Measurements from ENCODE around the gene PDP2. TPM values are rescaled to one million over a fixed set of nuclear protein-coding genes. Genes with fewer than 3 reads are reported as not detected.
A peak's percentile ranks its signal among the peaks of the same experiment; 100 is the strongest.

Gene PDP2
- total RNA-seq, 2 donors from 2014 or later, result 4.8 to 6.2 TPM

DNA sequence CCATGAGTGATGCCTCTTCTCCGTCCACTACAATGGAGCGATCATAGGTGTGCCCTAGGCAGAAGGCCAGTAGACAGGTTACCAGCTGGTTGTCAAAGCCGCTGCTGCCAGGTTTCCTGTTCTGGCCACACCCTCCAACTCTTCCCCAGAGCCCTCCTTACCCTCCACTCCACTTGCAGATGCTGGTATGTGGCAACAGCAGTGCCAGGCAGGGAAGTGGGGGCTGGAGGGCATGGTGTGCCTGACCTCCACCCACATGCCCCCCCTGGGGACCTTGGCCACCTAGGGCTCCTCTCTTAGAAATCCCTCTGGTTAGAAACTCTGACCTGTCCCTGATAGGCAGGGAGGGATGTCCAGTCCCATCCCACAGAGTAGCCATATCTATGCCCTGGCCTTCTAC, 43.6 kb downstream of the PDP2 start:
- H3K27ac ChIP-seq, result peak overlapping the region; percentile 95
- peak overlapping the region; percentile 84 for H3K4me3 ChIP-seq
- H3K9me3 ChIP-seq, result no peaks in the 10 kb centered on the region
- no peaks in the 10 kb centered on the region for H3K27me3 ChIP-seq (replicated peaks; ENCODE audit: insufficient read depth)
- no peak for DNase-seq (ENCODE audit: low spot score)
- H3K4me1 ChIP-seq (ENCODE audit: control insufficient read depth in 1 of 2, low read depth in 2 of 2), result peaks cover 27 to 65% of the 10 kb centered on the region in 2 donors
- TF ChIP-seq CTCF (IDR thresholded peaks at IDR 0.05), result no peak
- peaks cover 7% of the 10 kb centered on the region for H3K36me3 ChIP-seq
- ATAC-seq (ENCODE audit: insufficient number of reproducible peaks, low FRiP score, low read depth), result no peak

DNA sequence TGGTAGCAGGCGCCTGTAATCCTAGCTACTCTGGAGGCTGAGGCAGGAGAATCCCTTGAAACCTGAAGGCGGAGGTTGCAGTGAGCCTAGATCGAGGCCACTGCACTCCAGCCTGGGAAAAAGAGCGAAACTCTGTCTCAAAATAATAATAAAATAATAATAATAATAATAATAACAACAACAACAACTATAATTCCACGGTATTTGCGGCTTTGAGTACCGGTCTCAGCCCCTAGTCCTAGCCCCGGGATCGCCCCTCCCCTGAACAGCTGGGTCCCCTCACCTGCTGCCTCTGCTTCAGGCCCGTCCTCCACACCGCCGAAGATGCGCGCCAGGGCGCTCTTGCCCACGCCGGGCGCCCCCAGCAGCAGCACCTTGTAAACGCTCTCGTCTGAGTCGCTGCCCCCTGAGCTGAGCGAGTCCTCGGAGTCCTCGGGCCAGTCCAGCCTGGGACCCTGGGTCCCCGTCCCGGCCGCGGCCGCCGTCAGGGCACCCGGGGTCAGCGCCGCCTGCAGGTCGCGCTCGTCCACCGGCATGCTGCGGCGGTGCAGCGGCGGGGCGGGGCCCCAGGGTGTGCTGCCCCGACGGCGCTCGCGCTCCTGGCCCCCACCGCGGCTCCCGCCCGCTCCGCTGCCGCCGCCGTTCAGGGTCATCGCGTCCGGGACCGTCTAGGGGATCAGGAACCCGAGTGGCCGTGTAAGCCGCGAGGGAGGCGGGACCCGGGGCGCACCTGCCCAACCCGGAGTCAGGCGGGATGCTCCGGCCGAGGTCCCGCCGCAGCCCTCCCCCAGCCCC, 44.4 kb downstream of the PDP2 start:
- H3K27me3 ChIP-seq (replicated peaks; ENCODE audit: insufficient read depth), result no peaks in the 10 kb centered on the region
- ATAC-seq (ENCODE audit: insufficient number of reproducible peaks, low FRiP score, low read depth) (no peak), DNase-seq (ENCODE audit: low spot score) (no peak)
- no peaks in the 10 kb centered on the region for H3K9me3 ChIP-seq
- H3K4me1 ChIP-seq (ENCODE audit: control insufficient read depth in 1 of 2, low read depth in 2 of 2), result peaks cover 27 to 67% of the 10 kb centered on the region in 2 donors
- TF ChIP-seq CTCF (IDR thresholded peaks at IDR 0.05), result peak; percentile 43
- H3K36me3 ChIP-seq, result peaks cover 7% of the 10 kb centered on the region
- peak overlapping the region; percentile 95 for H3K27ac ChIP-seq
- H3K4me3 ChIP-seq, result peak overlapping the region; percentile 84

DNA sequence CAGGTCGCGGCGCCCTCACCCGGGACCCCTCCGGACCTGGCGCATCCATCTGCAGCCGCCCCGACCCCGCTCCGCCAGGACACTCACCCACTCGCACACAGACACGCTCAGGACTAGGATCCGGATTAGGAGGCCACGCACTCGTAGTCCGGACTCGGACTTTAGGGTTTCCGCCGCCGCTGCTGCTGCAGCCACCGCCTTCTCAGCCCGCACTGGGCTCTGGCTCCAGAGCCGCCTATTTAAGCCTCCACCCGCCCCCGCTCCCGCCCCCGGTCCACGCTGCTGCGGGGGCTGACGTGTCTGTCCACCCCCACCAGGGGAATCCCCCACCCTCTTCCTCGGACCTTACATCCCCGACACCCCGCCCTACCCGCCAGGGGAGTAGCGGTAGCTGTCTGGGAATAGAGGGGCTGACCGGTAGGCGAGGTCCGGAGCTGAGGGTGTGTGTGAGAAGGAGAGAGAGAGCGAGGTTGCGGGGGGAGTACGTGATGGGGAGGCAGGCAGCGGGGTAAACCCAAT, 45.1 kb downstream of the PDP2 start, which contains the start of gene RRAD:
RRAD (minus strand) TSS at position 214 of the 519 bp plus-strand sequence. CDS start 356 bp downstream, outside the sequence.
- no peaks in the 10 kb centered on the region for H3K27me3 ChIP-seq (replicated peaks; ENCODE audit: insufficient read depth)
- no peaks in the 10 kb centered on the region for H3K9me3 ChIP-seq
- peaks cover 27 to 67% of the 10 kb centered on the region in 2 donors for H3K4me1 ChIP-seq (ENCODE audit: control insufficient read depth in 1 of 2, low read depth in 2 of 2)
- H3K36me3 ChIP-seq, result peaks cover 7% of the 10 kb centered on the region
- peak; percentile 29 for TF ChIP-seq CTCF (IDR thresholded peaks at IDR 0.05)
- peak within 1 kb of the TSS; percentile 84 for H3K4me3 ChIP-seq
- H3K27ac ChIP-seq, result peak within 1 kb of the TSS; percentile 95
- peak; percentile 34 for ATAC-seq (ENCODE audit: insufficient number of reproducible peaks, low FRiP score, low read depth)
- DNase-seq (ENCODE audit: low spot score), result peak; percentile 69

DNA sequence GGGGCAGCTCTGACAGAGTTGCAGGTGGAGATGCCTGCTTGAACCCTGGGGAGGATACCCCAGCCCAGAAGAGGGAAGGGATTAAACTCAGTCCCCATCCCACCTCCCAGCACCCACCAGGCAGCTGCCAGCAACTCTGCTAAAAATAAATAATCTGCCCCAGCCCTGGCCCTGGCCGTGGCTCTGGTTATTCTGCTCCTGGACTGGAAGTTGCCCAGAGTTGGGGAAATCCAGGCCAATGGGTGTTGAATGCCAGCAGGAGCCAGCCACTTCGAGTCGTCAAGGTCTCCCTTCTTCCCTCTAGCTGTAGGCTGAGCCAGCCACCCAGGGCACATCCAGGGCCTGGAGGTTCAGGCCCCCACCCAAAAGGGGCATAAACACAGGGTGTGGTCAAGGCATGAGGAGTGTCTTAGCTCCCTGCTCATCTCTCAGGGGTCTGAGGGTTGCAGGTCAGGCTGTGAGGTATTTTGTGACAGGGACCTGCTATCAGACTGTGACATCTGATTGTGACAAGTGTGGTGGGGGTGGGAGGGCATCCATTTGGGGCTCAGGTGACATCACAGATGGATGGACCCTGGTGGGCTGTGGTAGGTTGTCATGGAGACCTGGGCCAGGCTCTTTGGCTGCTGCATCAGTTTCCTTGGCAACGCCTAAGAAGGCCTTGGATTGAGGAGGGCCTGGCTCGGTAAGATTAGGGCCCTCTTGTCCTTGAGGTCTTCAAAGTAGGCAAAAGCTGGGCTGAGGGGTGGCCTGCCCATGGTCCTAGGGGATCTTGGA, 46.0 kb downstream of the PDP2 start:
- Histone ChIP-seq H3K4me1 (ENCODE audit: control insufficient read depth in 1 of 2, low read depth in 2 of 2) (peaks cover 27 to 61% of the 10 kb centered on the region in 2 donors), H3K9me3 (no peaks in the 10 kb centered on the region), H3K27ac (peak overlapping the region; percentile 95), H3K27me3 (replicated peaks; ENCODE audit: insufficient read depth) (no peaks in the 10 kb centered on the region), H3K4me3 (peak overlapping the region; percentile 84), H3K36me3 (peaks cover 7% of the 10 kb centered on the region)
- TF ChIP-seq CTCF (IDR thresholded peaks at IDR 0.05), result no peak
- no peak for DNase-seq (ENCODE audit: low spot score)
- ATAC-seq (ENCODE audit: insufficient number of reproducible peaks, low FRiP score, low read depth), result no peak

GRCh38 chr16:66926961-66927436, 46.7 kb downstream of the PDP2 start:
- DNase-seq (ENCODE audit: low spot score) (no peak), ATAC-seq (ENCODE audit: insufficient number of reproducible peaks, low FRiP score, low read depth) (no peak)
- Histone ChIP-seq H3K27me3 (replicated peaks; ENCODE audit: insufficient read depth) (no peaks in the 10 kb centered on the region), H3K4me1 (ENCODE audit: control insufficient read depth in 1 of 2, low read depth in 2 of 2) (peaks cover 27 to 55% of the 10 kb centered on the region in 2 donors), H3K27ac (peak overlapping the region; percentile 95), H3K9me3 (no peaks in the 10 kb centered on the region), H3K36me3 (peaks cover 3% of the 10 kb centered on the region), H3K4me3 (no peak overlapping the region)
- TF ChIP-seq CTCF (IDR thresholded peaks at IDR 0.05), result no peak

Data from thoracic aorta (tissue), 2 donors.